Peyer's patch (tissue), 4 donors: ENCODE results near the gene TLK1. TPM values are rescaled to one million over a fixed set of nuclear protein-coding genes. Genes with fewer than 3 reads are reported as not detected.

Experiments used
- DNase-seq, 3 donors: peaks; one replicate each; pipeline ENCODE4 v3.0.0-alpha.2; 2017 to 2019
- H3K27ac ChIP-seq, 4 donors: fragments of 200-600 bp; sonication (generic); one replicate each; pipeline ENCODE4 v1.5.1; 2016 to 2019
- H3K27me3 ChIP-seq, 2 donors: fragments of 200-600 bp; sonication (generic); one replicate each; pipeline ENCODE4 v1.5.1; 2019
- H3K36me3 ChIP-seq, 3 donors: fragments of 200-600 bp; sonication (generic); one replicate each; pipeline ENCODE4 v1.5.1; 2016 to 2019
- H3K4me1 ChIP-seq, 4 donors: fragments of 200-600 bp; sonication (generic); one replicate each; pipeline ENCODE4 v1.5.1; 2016 to 2019
- H3K4me3 ChIP-seq, 4 donors: fragments of 200-600 bp; sonication (generic); 1 replicate in 3 of 4; 2 replicates in 1 of 4; pipeline ENCODE4 v1.5.1; 2016 to 2019; ENCODE audit warnings: mild to moderate bottlenecking in 1 of 4
- H3K9me3 ChIP-seq, 4 donors: fragments of 200-600 bp; sonication (generic); one replicate each; pipeline ENCODE4 v1.5.1; 2016 to 2019; ENCODE audit warnings: mild to moderate bottlenecking in 1 of 4
- CTCF ChIP-seq, 6 experiments: fragments of 450-650 bp in 4 of 6; fragments of 200-600 bp in 2 of 6; sonication (generic) in 1 of 6; IDR thresholded peaks; one replicate each; pipeline ENCODE4 v1.5.1; 2017 to 2019; ENCODE audit warnings: antibody characterized with exemption in 6 of 6, mild to moderate bottlenecking in 3 of 6, moderate library complexity in 1 of 6
- POLR2A ChIP-seq, 2 donors: fragments of 450-650 bp; IDR thresholded peaks; one replicate each; pipeline ENCODE4 v1.5.1; 2017; ENCODE audit warnings: antibody characterized with exemption in 2 of 2, mild to moderate bottlenecking in 2 of 2, moderate library complexity in 2 of 2
- total RNA-seq, 4 donors: library from RNA; depleted of rRNA; stranded (reverse); fragments of >200 nt; gene quantifications; one replicate each; pipeline ENCODE4 v1.1.0, GENCODE V29; 2016

Gene TLK1
- total RNA-seq, 4 donors from 2014 or later = 26.4 to 99.0 (median 45.0) TPM

- no peak for DNase-seq
- H3K36me3 ChIP-seq = peaks cover 0 to 11% (median 0%) of the 10 kb centered on the region in 3 donors
- no peak overlapping the region for H3K27ac ChIP-seq
- H3K27me3 ChIP-seq = no peaks in the 10 kb centered on the region
- TF ChIP-seq CTCF (IDR thresholded peaks at IDR 0.05) (no peak), POLR2A (IDR thresholded peaks at IDR 0.05) (no peak)
- H3K4me1 ChIP-seq = no peaks in the 10 kb centered on the region
- H3K9me3 ChIP-seq = no peaks in the 10 kb centered on the region
- H3K4me3 ChIP-seq = no peak overlapping the region
Measured at GRCh38 chr2:171072164-171072563, 88.5 kb downstream of the TLK1 start.

GRCh38 chr2:171069286-171069956 lies 91.3 kb downstream of the TLK1 start:
- no peak for TF ChIP-seq CTCF (IDR thresholded peaks at IDR 0.05)
- no peak for TF ChIP-seq POLR2A (IDR thresholded peaks at IDR 0.05)
- no peak for DNase-seq
- H3K27me3 ChIP-seq = no peaks in the 10 kb centered on the region
- no peak overlapping the region for H3K27ac ChIP-seq
- H3K9me3 ChIP-seq = no peaks in the 10 kb centered on the region
- H3K36me3 ChIP-seq = peaks cover 0 to 11% (median 0%) of the 10 kb centered on the region in 3 donors
- H3K4me1 ChIP-seq = no peaks in the 10 kb centered on the region
- no peak overlapping the region for H3K4me3 ChIP-seq

GRCh38 chr2:171066110-171066509 lies 94.6 kb downstream of the TLK1 start:
- H3K4me1 ChIP-seq = no peaks in the 10 kb centered on the region
- H3K4me3 ChIP-seq = no peak overlapping the region
- no peak for DNase-seq
- no peak for TF ChIP-seq CTCF (IDR thresholded peaks at IDR 0.05)
- H3K9me3 ChIP-seq = no peaks in the 10 kb centered on the region
- H3K36me3 ChIP-seq = no peaks in the 10 kb centered on the region
- H3K27me3 ChIP-seq = no peaks in the 10 kb centered on the region
- no peak overlapping the region for H3K27ac ChIP-seq

GRCh38 chr2:171057575-171057974 lies 103.1 kb downstream of the TLK1 start:
- H3K27me3 ChIP-seq = no peaks in the 10 kb centered on the region
- H3K9me3 ChIP-seq = no peaks in the 10 kb centered on the region
- no peak for TF ChIP-seq POLR2A (IDR thresholded peaks at IDR 0.05)
- no peak for TF ChIP-seq CTCF (IDR thresholded peaks at IDR 0.05)
- no peak overlapping the region for H3K4me3 ChIP-seq
- no peak for DNase-seq
- H3K27ac ChIP-seq = no peak overlapping the region
- H3K36me3 ChIP-seq = peaks cover 0 to 50% (median 0%) of the 10 kb centered on the region in 3 donors
- no peaks in the 10 kb centered on the region for H3K4me1 ChIP-seq

- Histone ChIP-seq H3K27me3 (no peaks in the 10 kb centered on the region), H3K4me3 (no peak overlapping the region), H3K36me3 (peaks cover 0 to 54% (median 0%) of the 10 kb centered on the region in 3 donors), H3K4me1 (no peaks in the 10 kb centered on the region), H3K9me3 (no peaks in the 10 kb centered on the region), H3K27ac (no peak overlapping the region)
- no peak for DNase-seq
- TF ChIP-seq CTCF (IDR thresholded peaks at IDR 0.05) (no peak), POLR2A (IDR thresholded peaks at IDR 0.05) (no peak)
Measured at GRCh38 chr2:171056307-171056706, 104.4 kb downstream of the TLK1 start.
